Transverse colon (tissue), 4 donors: ENCODE results near the gene MEP1A. TPM values are rescaled to one million over a fixed set of nuclear protein-coding genes. Genes with fewer than 3 reads are reported as not detected.
"Not testable (repeated sequence)": the region's sequence is repeated elsewhere in the genome, so short reads cannot be mapped to it uniquely, and the experiment has no call there.

Source experiments
- DNase-seq: peaks from one replicate; pipeline ENCODE4 v3.0.0-alpha.2; 2019
- H3K27ac ChIP-seq, 4 donors: fragments of 200-600 bp; sonication (generic); 2 replicates each; pipeline ENCODE4 v1.5.1; 2016 to 2018; ENCODE audit warnings: inconsistent platforms in 4 of 4
- H3K27me3 ChIP-seq: fragments of 200-600 bp; sonication (generic); 2 replicates; pipeline ENCODE4 v1.5.1; 2017; ENCODE audit warnings: inconsistent platforms
- H3K36me3 ChIP-seq, 4 donors: fragments of 200-600 bp; sonication (generic); 2 replicates each; pipeline ENCODE4 v1.5.1; 2017 to 2019; ENCODE audit warnings: inconsistent platforms in 4 of 4
- H3K4me1 ChIP-seq, 4 donors: fragments of 200-600 bp; sonication (generic); 2 replicates each; pipeline ENCODE4 v1.5.1; 2017 to 2020; ENCODE audit warnings: inconsistent platforms in 4 of 4
- H3K4me3 ChIP-seq, 4 donors: fragments of 200-600 bp; sonication (generic); 1 replicate in 1 of 4; 2 replicates in 3 of 4; pipeline versions ENCODE4 v1.5.1 to v1.6.1; 2017 to 2019; ENCODE audit warnings: inconsistent platforms in 4 of 4
- H3K9me3 ChIP-seq, 2 donors: fragments of 200-600 bp; sonication (generic); 2 replicates each; pipeline ENCODE4 v1.5.1; 2017 to 2019; ENCODE audit warnings: inconsistent platforms in 2 of 2
- CTCF ChIP-seq, 5 experiments: fragments of 200-600 bp in 3 of 5; fragments of 450-650 bp in 2 of 5; sonication (generic) in 3 of 5; IDR thresholded peaks; 1 replicate in 2 of 5; 2 replicates in 3 of 5; pipeline ENCODE4 v1.5.1; 2016 to 2017; ENCODE audit warnings: antibody characterized with exemption in 5 of 5, inconsistent platforms in 3 of 5, mild to moderate bottlenecking in 2 of 5, moderate library complexity in 1 of 5
- EP300 ChIP-seq: sonication (generic); formaldehyde crosslinking; IDR thresholded peaks from one replicate; pipeline ENCODE4 v1.6.1; 2017; ENCODE audit warnings: antibody characterized with exemption, low read depth
- POLR2A ChIP-seq: fragments of 450-650 bp; IDR thresholded peaks from one replicate; pipeline ENCODE4 v1.6.1; 2016; ENCODE audit warnings: antibody characterized with exemption, mild to moderate bottlenecking, moderate library complexity
- POLR2AphosphoS5 ChIP-seq, 3 donors: sonication (generic); formaldehyde crosslinking; IDR thresholded peaks; one replicate each; pipeline ENCODE4 v1.6.1; 2016; ENCODE audit warnings: antibody characterized with exemption in 3 of 3
- WGBS, 2 donors: methylation state at CpG; one replicate each; pipeline ENCODE4 v1.1.5; 2018; ENCODE audit warnings: low coverage in 1 of 2; 5-methylcytosine and 5-hydroxymethylcytosine counted together
- in situ Hi-C, 4 donors: fragments of 200-750 bp; cut with MboI; loops; one replicate each; pipeline versions ENCODE4 v1.15.0 to v1.15.1; 2017; ENCODE audit warnings: low sequenced_read_pairs in 3 of 4, low pct_ligation_motif_present in 1 of 4, low pct_unique_long_range_greater_than_20kb in 1 of 4
- intact Hi-C: fragments of 100-400 bp; cut with DNase I; formaldehyde crosslinking; loops from one replicate; pipeline ENCODE4 v1.15.1; 2023; ENCODE audit warnings: low total_unique reads
- total RNA-seq, 4 donors: library from RNA; depleted of rRNA; stranded (reverse); fragments of >200 nt; gene quantifications; one replicate each; pipeline ENCODE4 v1.1.0, GENCODE V29; 2016

The MEP1A gene
- total RNA-seq, 4 donors from 2014 or later = 31.2 to 601 (median 223) TPM

- in situ Hi-C loops = loop anchor here in 2 of 4 donors (10.0 kb wide), 2 partner anchors 189 to 459 kb away; partner anchors contain the start of gene ADGRF1 (in 1 of the 2)
- H3K36me3 ChIP-seq, H3K27ac ChIP-seq, intact Hi-C loops, H3K27me3 ChIP-seq, H3K9me3 ChIP-seq, H3K4me3 ChIP-seq, H3K4me1 ChIP-seq: not testable (repeated sequence)
- WGBS, 2 donors = 27 to 28% methylated on average over 1 of the region's 1 CpG
- DNase-seq = peak; percentile 25
- TF ChIP-seq CTCF (IDR thresholded peaks at IDR 0.05) = peak; percentile 38 to 75 (median 62)
Observed at GRCh38 chr6:46855966-46856365, 62.8 kb downstream of the MEP1A start.

GRCh38 chr6:46862381-46862780 lies 69.2 kb downstream of the MEP1A start:
- intact Hi-C loops = no loop called here
- Histone ChIP-seq H3K36me3 (no peaks in the 10 kb centered on the region), H3K9me3 (no peaks in the 10 kb centered on the region), H3K4me1 (no peaks in the 10 kb centered on the region), H3K27me3 (no peaks in the 10 kb centered on the region), H3K4me3 (no peak overlapping the region), H3K27ac (no peak overlapping the region)
- DNase-seq = no peak
- no peak for TF ChIP-seq POLR2AphosphoS5 (IDR thresholded peaks at IDR 0.05)
- no peak for TF ChIP-seq CTCF (IDR thresholded peaks at IDR 0.05)
- TF ChIP-seq EP300 = no peak
- no peak for TF ChIP-seq POLR2A
- in situ Hi-C loops = no loop called here
- 60 to 65% methylated on average over 1 to 2 of the region's 2 CpGs for WGBS, 2 donors

- Histone ChIP-seq H3K36me3 (no peaks in the 10 kb centered on the region), H3K4me3 (no peak overlapping the region), H3K4me1 (no peaks in the 10 kb centered on the region), H3K27me3 (no peaks in the 10 kb centered on the region), H3K27ac (no peak overlapping the region), H3K9me3 (no peaks in the 10 kb centered on the region)
- 60 to 70% methylated on average over 3 of the region's 3 CpGs for WGBS, 2 donors
- TF ChIP-seq POLR2AphosphoS5 (IDR thresholded peaks at IDR 0.05) = no peak
- TF ChIP-seq CTCF (IDR thresholded peaks at IDR 0.05) = no peak
- TF ChIP-seq POLR2A = no peak
- no peak for TF ChIP-seq EP300
- in situ Hi-C loops = no loop called here
- intact Hi-C loops = no loop called here
- DNase-seq = no peak
Observed at GRCh38 chr6:46863791-46864190, 70.6 kb downstream of the MEP1A start.

GRCh38 chr6:46865221-46865620 lies 72.0 kb downstream of the MEP1A start:
- DNase-seq = no peak
- Histone ChIP-seq H3K27me3 (no peaks in the 10 kb centered on the region), H3K4me3 (no peak overlapping the region), H3K36me3 (no peaks in the 10 kb centered on the region), H3K9me3 (no peaks in the 10 kb centered on the region), H3K4me1 (no peaks in the 10 kb centered on the region), H3K27ac (no peak overlapping the region)
- in situ Hi-C loops = no loop called here
- intact Hi-C loops = no loop called here
- TF ChIP-seq POLR2AphosphoS5 (IDR thresholded peaks at IDR 0.05) (no peak), POLR2A (no peak), CTCF (IDR thresholded peaks at IDR 0.05) (no peak), EP300 (no peak)
- WGBS, 2 donors = 82 to 84% methylated on average over 1 to 2 of the region's 2 CpGs
